ENCODE data around the gene TIE1. TPM values are rescaled to one million over a fixed set of nuclear protein-coding genes. Genes with fewer than 3 reads are reported as not detected.

Gene TIE1
- total RNA-seq, 4 donors from 2014 or later, result 11.4 to 49.3 (median 30.2) TPM

DNA sequence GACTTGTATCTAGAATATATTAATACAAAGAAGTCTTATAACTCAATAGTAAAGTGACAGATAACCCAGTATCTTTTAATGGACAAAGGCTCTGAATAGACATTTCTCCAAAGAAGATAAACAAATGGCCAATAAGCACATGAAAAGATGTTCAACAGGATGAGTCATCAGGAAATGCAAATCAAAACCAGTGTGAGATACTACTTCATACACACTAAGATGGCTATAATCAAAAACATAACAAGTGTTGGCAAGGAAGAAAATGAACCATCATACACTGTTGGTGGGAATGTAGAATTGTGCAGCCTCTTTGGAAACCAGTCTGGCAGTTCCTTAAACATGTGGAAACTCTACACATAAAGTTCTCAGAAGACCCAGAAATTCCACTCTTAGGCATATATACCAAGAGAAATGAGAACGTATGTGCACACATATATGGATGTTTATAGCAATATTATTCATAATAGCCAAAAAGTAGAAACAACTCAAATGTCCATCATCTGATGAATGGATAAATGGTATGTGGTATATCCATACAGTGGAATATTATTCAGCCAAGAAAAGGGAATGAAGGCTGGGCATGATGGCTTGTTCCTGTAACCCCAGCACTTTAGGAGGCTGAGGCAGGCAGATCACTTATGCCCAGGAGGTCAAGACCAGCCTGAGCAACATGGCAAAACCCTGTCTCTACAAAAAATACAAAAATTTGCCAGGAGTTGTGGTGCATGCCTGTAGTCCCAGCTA, 26.9 kb downstream of the TIE1 start:
- TF ChIP-seq EP300 (IDR thresholded peaks at IDR 0.05), result no peak
- TF ChIP-seq POLR2A (IDR thresholded peaks at IDR 0.05), result no peak
- TF ChIP-seq, protein P1, sequence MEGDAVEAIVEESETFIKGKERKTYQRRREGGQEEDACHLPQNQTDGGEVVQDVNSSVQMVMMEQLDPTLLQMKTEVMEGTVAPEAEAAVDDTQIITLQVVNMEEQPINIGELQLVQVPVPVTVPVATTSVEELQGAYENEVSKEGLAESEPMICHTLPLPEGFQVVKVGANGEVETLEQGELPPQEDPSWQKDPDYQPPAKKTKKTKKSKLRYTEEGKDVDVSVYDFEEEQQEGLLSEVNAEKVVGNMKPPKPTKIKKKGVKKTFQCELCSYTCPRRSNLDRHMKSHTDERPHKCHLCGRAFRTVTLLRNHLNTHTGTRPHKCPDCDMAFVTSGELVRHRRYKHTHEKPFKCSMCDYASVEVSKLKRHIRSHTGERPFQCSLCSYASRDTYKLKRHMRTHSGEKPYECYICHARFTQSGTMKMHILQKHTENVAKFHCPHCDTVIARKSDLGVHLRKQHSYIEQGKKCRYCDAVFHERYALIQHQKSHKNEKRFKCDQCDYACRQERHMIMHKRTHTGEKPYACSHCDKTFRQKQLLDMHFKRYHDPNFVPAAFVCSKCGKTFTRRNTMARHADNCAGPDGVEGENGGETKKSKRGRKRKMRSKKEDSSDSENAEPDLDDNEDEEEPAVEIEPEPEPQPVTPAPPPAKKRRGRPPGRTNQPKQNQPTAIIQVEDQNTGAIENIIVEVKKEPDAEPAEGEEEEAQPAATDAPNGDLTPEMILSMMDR (IDR thresholded peaks at IDR 0.05), result no peak
- TF ChIP-seq POLR2AphosphoS5 (IDR thresholded peaks at IDR 0.05), result no peak
- H3K27ac ChIP-seq, result no peak overlapping the region

DNA sequence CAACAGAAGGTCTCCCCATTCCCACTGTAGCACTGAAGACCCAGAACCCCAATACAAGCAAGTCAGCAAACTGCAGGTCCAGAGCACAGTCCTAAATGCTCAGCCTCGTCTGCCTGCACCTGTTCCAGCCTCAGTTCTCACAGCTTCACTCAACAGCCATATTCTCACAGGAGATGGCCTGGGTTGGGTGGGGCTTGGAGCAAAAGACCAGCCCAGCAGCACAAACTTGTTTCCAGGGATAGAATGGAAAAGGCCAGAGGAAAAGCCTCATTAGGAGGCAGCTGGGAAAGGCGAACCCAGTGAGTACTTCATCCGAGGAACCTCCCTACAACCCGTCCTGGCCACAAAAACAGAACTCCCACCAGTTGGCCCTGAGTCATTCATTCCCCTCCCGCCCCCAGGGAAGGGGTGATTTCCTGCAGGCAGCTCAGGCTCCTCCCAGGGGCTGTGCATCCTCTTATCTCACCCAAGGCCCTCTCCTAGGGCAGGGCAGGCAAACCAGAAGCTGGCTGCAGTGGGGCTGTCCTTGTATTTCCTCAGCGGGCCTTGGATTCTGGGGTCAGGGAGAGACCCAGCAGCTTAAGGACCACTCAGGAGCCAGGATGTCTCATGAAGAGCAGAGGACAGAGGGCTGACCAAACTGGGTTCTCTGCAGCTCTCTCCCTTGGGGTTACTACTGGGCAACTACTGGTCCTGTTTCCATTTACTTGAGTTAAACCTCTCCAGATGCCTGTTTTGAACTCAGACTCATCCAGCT, 29.4 kb downstream of the TIE1 start:
- Histone ChIP-seq H3K4me1 (peaks cover 0 to 8% (median 3%) of the 10 kb centered on the region in 3 donors), H3K9me3 (peaks cover 0 to 14% (median 0%) of the 10 kb centered on the region in 3 donors), H3K36me3 (no peaks in the 10 kb centered on the region), H3K27me3 (no peaks in the 10 kb centered on the region), H3K27ac (peak overlapping the region in 2 of 4 donors; percentile 31 to 51), H3K4me3 (no peak overlapping the region)
- peak; percentile 75 for ATAC-seq
- TF ChIP-seq, protein P1 (IDR thresholded peaks at IDR 0.05), result no peak
- TF ChIP-seq POLR2AphosphoS5 (IDR thresholded peaks at IDR 0.05) (no peak), POLR2A (IDR thresholded peaks at IDR 0.05) (no peak), EP300 (IDR thresholded peaks at IDR 0.05) (no peak)
- WGBS, 2 donors (ENCODE audit: low coverage in 1 of 2), result 35 to 60% methylated on average over 2 to 4 of the region's 6 CpGs

More for the DNA sequence above, 26.9 kb downstream of the TIE1 start:
- no peak overlapping the region for H3K4me3 ChIP-seq
- H3K9me3 ChIP-seq, result peaks cover 0 to 28% (median 0%) of the 10 kb centered on the region in 3 donors
- no peaks in the 10 kb centered on the region for H3K27me3 ChIP-seq
- peaks cover 0 to 8% (median 3%) of the 10 kb centered on the region in 3 donors for H3K4me1 ChIP-seq
- 71 to 89% methylated on average over 1 of the region's 1 CpG for WGBS, 2 donors (ENCODE audit: low coverage in 1 of 2)
- no peak for ATAC-seq
- no peaks in the 10 kb centered on the region for H3K36me3 ChIP-seq

DNA sequence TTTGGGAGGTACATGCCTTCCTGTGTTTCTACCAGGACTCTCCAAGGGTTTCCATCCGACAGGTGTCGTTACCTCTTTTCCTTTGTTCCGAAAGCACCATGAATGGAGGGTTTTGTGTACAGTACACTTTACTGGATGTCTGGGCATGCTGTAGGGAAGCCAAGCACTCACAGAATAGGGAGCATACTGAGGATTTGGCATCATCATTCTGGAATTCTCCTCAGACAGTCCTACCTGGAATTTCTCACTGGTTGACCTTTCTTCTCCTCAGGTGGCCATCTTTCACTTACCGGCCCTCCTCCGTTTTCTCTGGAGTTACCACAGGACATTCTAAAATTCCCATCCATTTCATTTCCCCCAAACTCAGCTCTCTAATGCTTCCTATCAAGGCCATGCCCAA, 30.9 kb downstream of the TIE1 start:
- TF ChIP-seq POLR2A (IDR thresholded peaks at IDR 0.05) (no peak), EP300 (IDR thresholded peaks at IDR 0.05) (no peak)
- WGBS, 2 donors (ENCODE audit: low coverage in 1 of 2), result 88 to 98% methylated on average over 3 to 5 of the region's 5 CpGs
- H3K9me3 ChIP-seq, result peaks cover 0 to 7% (median 0%) of the 10 kb centered on the region in 3 donors

DNA sequence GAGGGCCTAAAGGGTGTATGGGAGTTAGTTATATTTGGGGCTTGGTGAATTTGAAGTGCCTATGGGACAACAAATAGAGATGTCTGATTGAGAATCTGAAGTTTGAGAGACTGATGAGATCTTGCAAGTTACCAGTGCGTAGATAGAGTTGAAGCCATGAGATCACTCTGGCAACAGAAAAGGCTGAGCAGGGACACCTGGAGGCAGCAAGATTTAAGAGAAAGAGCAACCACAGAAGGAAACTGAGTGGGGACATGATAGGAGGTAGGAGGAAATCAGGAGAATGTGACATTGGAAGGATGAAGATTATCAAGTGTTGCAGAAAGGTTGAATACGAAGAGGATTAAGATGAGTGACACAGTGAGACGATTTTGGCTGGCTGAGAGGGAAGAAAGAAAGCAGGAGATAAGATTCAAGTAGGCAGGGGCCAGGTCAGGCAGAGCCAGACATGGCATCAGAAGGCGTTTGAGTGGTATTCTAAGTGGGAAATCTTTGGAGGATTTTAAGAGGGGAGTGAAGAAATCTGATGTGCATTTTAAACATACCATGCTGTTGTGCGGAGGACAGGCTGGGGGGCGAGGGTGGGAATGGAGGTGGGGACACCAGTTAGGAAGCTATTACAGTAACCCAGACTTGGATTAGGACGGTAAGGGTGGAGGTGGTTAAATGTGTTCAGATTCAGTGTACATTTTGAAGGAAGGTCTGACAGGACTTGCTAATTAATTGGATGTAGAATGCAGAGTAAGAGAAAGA, 33.8 kb downstream of the TIE1 start:
- Histone ChIP-seq H3K9me3 (no peaks in the 10 kb centered on the region), H3K36me3 (no peaks in the 10 kb centered on the region), H3K27ac (no peak overlapping the region), H3K4me3 (no peak overlapping the region), H3K27me3 (no peaks in the 10 kb centered on the region), H3K4me1 (peaks cover 0 to 8% (median 3%) of the 10 kb centered on the region in 3 donors)
- ATAC-seq, result no peak
- TF ChIP-seq POLR2AphosphoS5 (IDR thresholded peaks at IDR 0.05), result no peak
- no peak for TF ChIP-seq EP300 (IDR thresholded peaks at IDR 0.05)
- no peak for TF ChIP-seq POLR2A (IDR thresholded peaks at IDR 0.05)
- TF ChIP-seq, protein P1 (IDR thresholded peaks at IDR 0.05), result no peak
- 61 to 68% methylated on average over 5 to 7 of the region's 7 CpGs for WGBS, 2 donors (ENCODE audit: low coverage in 1 of 2)

More for the DNA sequence above, 30.9 kb downstream of the TIE1 start:
- no peaks in the 10 kb centered on the region for H3K36me3 ChIP-seq
- no peak overlapping the region for H3K27ac ChIP-seq
- no peak for ATAC-seq
- no peak overlapping the region for H3K4me3 ChIP-seq
- peaks cover 0 to 8% (median 3%) of the 10 kb centered on the region in 3 donors for H3K4me1 ChIP-seq
- H3K27me3 ChIP-seq, result no peaks in the 10 kb centered on the region

DNA sequence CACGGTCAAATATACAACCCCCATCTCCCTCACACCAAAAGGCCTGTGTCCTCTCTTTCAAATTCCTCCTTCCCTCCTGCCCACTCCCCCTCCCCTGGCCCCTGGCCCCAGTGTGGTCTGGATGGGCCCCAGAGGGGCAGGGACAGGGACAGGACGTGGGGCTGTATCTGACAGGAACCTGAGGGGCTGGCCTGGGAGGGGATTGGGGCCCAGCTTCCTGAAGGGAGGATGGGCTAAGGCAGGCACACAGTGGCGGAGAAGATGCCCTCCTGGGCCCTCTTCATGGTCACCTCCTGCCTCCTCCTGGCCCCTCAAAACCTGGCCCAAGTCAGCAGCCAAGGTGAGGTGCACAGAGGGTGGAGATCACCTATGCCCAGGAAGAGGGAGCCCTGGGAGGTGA, 36.8 kb downstream of the TIE1 start, which contains the start of gene MPL:
Gene MPL, plus strand, starts transcription at position 231 of the 400 bp plus-strand sequence. Its CDS starts 31 bp downstream, at position 262.
- no peak for ATAC-seq
- TF ChIP-seq, protein P1 (IDR thresholded peaks at IDR 0.05), result no peak
- TF ChIP-seq EP300 (IDR thresholded peaks at IDR 0.05) (no peak), POLR2AphosphoS5 (IDR thresholded peaks at IDR 0.05) (no peak), POLR2A (IDR thresholded peaks at IDR 0.05) (no peak)

More for the DNA sequence above, 36.8 kb downstream of the TIE1 start, which contains the start of gene MPL:
- Histone ChIP-seq H3K4me3 (no peak within 1 kb of the TSS), H3K27me3 (no peaks in the 10 kb centered on the region), H3K9me3 (no peaks in the 10 kb centered on the region), H3K27ac (no peak within 1 kb of the TSS), H3K4me1 (no peaks in the 10 kb centered on the region), H3K36me3 (no peaks in the 10 kb centered on the region)
- WGBS, 2 donors (ENCODE audit: low coverage in 1 of 2), result 58 to 71% methylated on average over 2 of the region's 3 CpGs

All from gastroesophageal sphincter (tissue), 4 donors.